HFFc6 (cell line): Measurements from ENCODE around the gene ATOSB. TPM values are rescaled to one million over a fixed set of nuclear protein-coding genes. Genes with fewer than 3 reads are reported as not detected.

ENCODE experiments used
- DNase-seq: peaks from one replicate; pipeline ENCODE4 v3.0.0-alpha.2; 2018
- H3K27ac Mint-ChIP-seq: 2 replicates; pipeline ENCODE4 v1.8.0; 2020; ENCODE audit warnings: mild to moderate bottlenecking, mixed read lengths
- H3K27me3 Mint-ChIP-seq: 2 replicates; pipeline ENCODE4 v1.8.0; 2021; ENCODE audit warnings: mild to moderate bottlenecking, moderate library complexity, mixed read lengths; ENCODE audit not compliant: insufficient read depth
- H3K36me3 Mint-ChIP-seq: 2 replicates; pipeline ENCODE4 v1.8.0; 2021; ENCODE audit warnings: low read depth, mixed read lengths
- H3K4me1 Mint-ChIP-seq: 2 replicates; pipeline ENCODE4 v1.8.0; 2020; ENCODE audit warnings: low read depth, mixed read lengths
- H3K4me3 Mint-ChIP-seq: 2 replicates; pipeline ENCODE4 v1.8.0; 2020; ENCODE audit warnings: mild to moderate bottlenecking, moderate library complexity, mixed read lengths
- H3K9me3 Mint-ChIP-seq: 2 replicates; pipeline ENCODE4 v1.8.0; 2020; ENCODE audit warnings: mild to moderate bottlenecking, mixed read lengths
- CTCF ChIP-seq: fragments of 200-600 bp; sonication (generic); IDR thresholded peaks from 2 replicates; pipeline ENCODE4 v1.5.0; 2021; ENCODE audit warnings: antibody characterized with exemption, mild to moderate bottlenecking
- total RNA-seq, 6 experiments: library from RNA; stranded (reverse); fragmentation: NEBNext Ultra II Directional; extraction: Animal tissue kit (Norgen Biotek cat#: 25700); gene quantifications; 2 replicates in 1 of 6; 3 replicates in 5 of 6; pipeline ENCODE4 v1.2.3, GENCODE V29; 2021

ATOSB gene
- total RNA-seq, 6 experiments from 2014 or later, result 45.9 to 56.5 (median 49.5) TPM

- H3K27me3 Mint-ChIP-seq, result peaks cover 5% of the 10 kb centered on the region
- H3K4me1 Mint-ChIP-seq, result peaks cover 51% of the 10 kb centered on the region
- TF ChIP-seq CTCF, result no peak
Observed at GRCh38 chr9:35072461-35073278, 43.0 kb downstream of the ATOSB start, which contains the start of gene VCP. Gene VCP, minus strand, starts transcription at chr9:35072625. Its CDS starts 272 bp downstream, at chr9:35072353.

GRCh38 chr9:35071814-35072460 is 43.7 kb downstream of the ATOSB start:
- Mint-ChIP-seq H3K27me3 (peaks cover 4% of the 10 kb centered on the region), H3K4me1 (peaks cover 52% of the 10 kb centered on the region), H3K36me3 (peaks cover 46% of the 10 kb centered on the region), H3K4me3 (peak overlapping the region; percentile 99), H3K9me3 (no peaks in the 10 kb centered on the region), H3K27ac (peak overlapping the region; percentile 98)
- peak; percentile 79 for TF ChIP-seq CTCF
- peak; percentile 80 for DNase-seq

More at GRCh38 chr9:35072461-35073278, 43.0 kb downstream of the ATOSB start, which contains the start of gene VCP:
- peak; percentile 99 for DNase-seq
- Mint-ChIP-seq H3K9me3 (no peaks in the 10 kb centered on the region), H3K36me3 (peaks cover 39% of the 10 kb centered on the region), H3K27ac (peak within 1 kb of the TSS; percentile 98), H3K4me3 (peak within 1 kb of the TSS; percentile 99)

- Mint-ChIP-seq H3K27ac (peak overlapping the region; percentile 98), H3K4me1 (peaks cover 57% of the 10 kb centered on the region), H3K4me3 (peak overlapping the region; percentile 99), H3K27me3 (peaks cover 3% of the 10 kb centered on the region), H3K9me3 (no peaks in the 10 kb centered on the region), H3K36me3 (peaks cover 51% of the 10 kb centered on the region)
- no peak for TF ChIP-seq CTCF
- peak; percentile 37 for DNase-seq
Observed at GRCh38 chr9:35070823-35071813, 44.5 kb downstream of the ATOSB start.

- Mint-ChIP-seq H3K36me3 (peaks cover 56% of the 10 kb centered on the region), H3K9me3 (no peaks in the 10 kb centered on the region), H3K27me3 (peaks cover 3% of the 10 kb centered on the region), H3K27ac (peak overlapping the region; percentile 31; the same call in 1 of the 2 replicates), H3K4me1 (peaks cover 57% of the 10 kb centered on the region), H3K4me3 (peak overlapping the region; percentile 99)
- no peak for DNase-seq
- TF ChIP-seq CTCF, result no peak
Observed at GRCh38 chr9:35069020-35069419, 46.6 kb downstream of the ATOSB start.

- DNase-seq, result no peak
- Mint-ChIP-seq H3K9me3 (no peaks in the 10 kb centered on the region), H3K27me3 (no peaks in the 10 kb centered on the region; the same call in none of the 2 replicates), H3K27ac (peak overlapping the region; percentile 15; the same call in 1 of the 2 replicates), H3K4me3 (no peak overlapping the region), H3K4me1 (peaks cover 45% of the 10 kb centered on the region), H3K36me3 (peaks cover 67% of the 10 kb centered on the region)
- TF ChIP-seq CTCF, result no peak
Observed at GRCh38 chr9:35067056-35067455, 48.6 kb downstream of the ATOSB start.
